Stimulated activated CD8-positive, alpha-beta memory T cell treated with anti-CD3 and anti-CD28 coated beads, Interleukin-15, amount 100 ng/mL, for 4 hours (primary cell): ENCODE data around the gene SCN10A.

Experiments
- DNase-seq, 2 donors: peaks; one replicate each; pipeline ENCODE4 v3.0.0-alpha.2; 2020; ENCODE audit warnings: low read depth in 2 of 2

Gene SCN10A

GRCh38 chr3:38651153-38651789, 164.7 kb downstream of the SCN10A start:
- peak; percentile 33 to 47 for DNase-seq

GRCh38 chr3:38650248-38650951, 165.6 kb downstream of the SCN10A start:
- no peak for DNase-seq

GRCh38 chr3:38649500-38650247, 166.3 kb downstream of the SCN10A start, which contains the start of gene SCN5A:
Gene SCN5A (minus strand): TSS chr3:38649687. CDS start chr3:38633307, 16,380 bp downstream.
- peak; percentile 32 to 47 for DNase-seq

GRCh38 chr3:38648659-38649499, 167.1 kb downstream of the SCN10A start:
- DNase-seq = no peak

- DNase-seq = no peak
Measured at GRCh38 chr3:38648024-38648658, 167.9 kb downstream of the SCN10A start.

GRCh38 chr3:38647217-38647970, 168.6 kb downstream of the SCN10A start:
- DNase-seq = no peak
